Panc1 (cell line): ENCODE measurements around the gene MTG1.

Experiments used
- CTCF ChIP-seq: fragments of 450-650 bp; IDR thresholded peaks from 2 replicates; pipeline ENCODE4 v1.5.1; 2017; ENCODE audit warnings: mild to moderate bottlenecking
- SIN3A ChIP-seq: IDR thresholded peaks from 2 replicates; pipeline ENCODE4 v1.6.1; 2012; ENCODE audit warnings: low read depth, mild to moderate bottlenecking, low read length, moderate library complexity, borderline replicate concordance; ENCODE audit not compliant: insufficient read depth

GRCh38 chr10:133421336-133422222 lies 27.6 kb downstream of the MTG1 start:
- no peak for TF ChIP-seq CTCF
- TF ChIP-seq SIN3A = no peak
